Ovary (tissue), 3 donors: ENCODE data around the gene ARF6.

ENCODE experiments used
- CTCF ChIP-seq, 3 donors: fragments of 450-650 bp in 2 of 3; fragments of 200-600 bp in 1 of 3; IDR thresholded peaks; one replicate each; pipeline versions ENCODE4 v1.5.1 to v1.8.0; 2016 to 2022; ENCODE audit warnings: antibody characterized with exemption in 3 of 3, mild to moderate bottlenecking in 1 of 3
- POLR2A ChIP-seq: fragments of 450-650 bp; IDR thresholded peaks from one replicate; pipeline ENCODE4 v1.6.1; 2017; ENCODE audit warnings: antibody characterized with exemption, mild to moderate bottlenecking, moderate library complexity
- donor health status: DM: no; HTN: no; CAD: no.

DNA sequence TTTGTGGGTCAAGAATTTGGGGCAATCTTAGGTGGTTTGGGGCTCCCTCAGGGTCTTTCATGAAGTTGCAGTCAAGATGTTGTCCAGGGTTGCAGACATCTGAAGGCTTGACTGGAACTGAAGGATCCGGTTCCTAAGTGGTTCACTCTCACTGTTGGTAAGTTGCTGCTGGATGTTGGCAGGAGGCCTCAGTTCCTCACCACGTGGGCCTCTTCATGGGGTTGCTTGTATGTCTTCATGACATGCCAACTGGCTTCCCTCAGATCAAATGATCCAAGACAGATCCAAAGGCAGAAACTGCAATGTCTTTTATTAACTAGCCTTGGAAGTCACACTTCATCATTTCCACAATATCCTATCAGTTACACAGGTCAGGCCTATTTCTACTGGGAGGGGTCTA, 49.2 kb downstream of the ARF6 start:
- TF ChIP-seq CTCF (IDR thresholded peaks at IDR 0.05) (no peak), POLR2A (no peak)
